ENCODE results near the gene MPZ.

- TF ChIP-seq POLR2A (IDR thresholded peaks at IDR 0.05) (no peak), CTCF (IDR thresholded peaks at IDR 0.05) (no peak)
Measured at GRCh38 chr1:161307230-161307768, 2.5 kb downstream of the MPZ start.
